ENCODE measurements around the gene BMP2.

BMP2 gene

DNA sequence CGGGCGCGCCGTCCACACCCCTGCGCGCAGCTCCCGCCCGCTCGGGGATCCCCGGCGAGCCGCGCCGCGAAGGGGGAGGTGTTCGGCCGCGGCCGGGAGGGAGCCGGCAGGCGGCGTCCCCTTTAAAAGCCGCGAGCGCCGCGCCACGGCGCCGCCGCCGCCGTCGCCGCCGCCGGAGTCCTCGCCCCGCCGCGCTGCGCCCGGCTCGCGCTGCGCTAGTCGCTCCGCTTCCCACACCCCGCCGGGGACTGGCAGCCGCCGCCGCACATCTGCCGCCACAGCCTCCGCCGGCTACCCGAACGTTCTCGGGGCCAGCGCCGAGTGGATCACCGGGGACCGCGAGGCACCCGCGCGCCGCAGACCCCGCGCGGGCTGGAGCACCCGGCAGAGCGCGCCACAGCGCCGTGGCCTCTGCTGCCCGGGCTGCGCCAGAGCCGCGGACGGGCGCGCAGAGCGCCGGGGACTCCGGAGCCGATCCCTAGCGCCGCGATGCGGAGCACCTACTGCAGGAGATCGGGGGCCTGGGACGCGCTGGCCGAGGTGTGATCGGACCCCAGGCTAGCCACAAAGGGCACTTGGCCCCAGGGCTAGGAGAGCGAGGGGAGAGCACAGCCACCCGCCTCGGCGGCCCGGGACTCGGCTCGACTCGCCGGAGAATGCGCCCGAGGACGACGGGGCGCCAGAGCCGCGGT, at the start of gene BMP2:
BMP2 (plus strand) TSS at position 151 of the 692 bp plus-strand sequence. CDS start 2,441 bp downstream, outside the sequence.
- DNase-seq = peak; percentile 58

DNA sequence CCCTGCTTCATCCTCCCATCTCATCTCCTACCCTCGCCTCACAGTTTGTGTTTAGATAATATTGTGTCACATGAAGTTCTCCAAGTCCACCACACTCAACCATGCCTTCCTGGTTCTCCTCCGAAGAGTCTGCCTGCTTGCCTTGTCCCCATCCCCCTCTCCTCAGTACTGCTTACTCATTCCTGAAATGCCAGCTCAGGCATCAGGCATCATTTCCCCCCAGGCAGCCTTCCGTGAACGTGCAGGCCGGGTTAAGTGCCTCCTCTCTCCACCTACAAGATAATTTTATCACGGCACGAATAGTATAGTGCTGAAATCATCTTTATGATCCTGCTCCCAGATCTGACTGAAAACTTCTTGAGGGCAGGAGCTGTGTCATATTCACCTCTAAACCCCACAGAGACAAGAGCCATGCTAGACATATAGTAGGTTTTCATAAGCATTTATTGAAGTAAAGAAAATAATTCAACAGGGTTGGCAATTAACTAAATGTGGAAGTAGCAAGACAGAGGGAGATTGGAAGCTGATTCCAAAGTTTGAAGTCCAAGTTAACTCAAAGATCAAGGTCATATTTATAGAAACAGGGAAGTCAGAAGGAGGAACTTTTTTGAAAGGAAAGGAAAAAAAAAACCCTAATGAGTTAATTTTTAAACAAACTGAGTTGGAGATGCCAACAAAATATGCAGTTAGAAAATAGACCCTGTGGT, 48.7 kb upstream of the BMP2 start:
- DNase-seq = no peak

DNA sequence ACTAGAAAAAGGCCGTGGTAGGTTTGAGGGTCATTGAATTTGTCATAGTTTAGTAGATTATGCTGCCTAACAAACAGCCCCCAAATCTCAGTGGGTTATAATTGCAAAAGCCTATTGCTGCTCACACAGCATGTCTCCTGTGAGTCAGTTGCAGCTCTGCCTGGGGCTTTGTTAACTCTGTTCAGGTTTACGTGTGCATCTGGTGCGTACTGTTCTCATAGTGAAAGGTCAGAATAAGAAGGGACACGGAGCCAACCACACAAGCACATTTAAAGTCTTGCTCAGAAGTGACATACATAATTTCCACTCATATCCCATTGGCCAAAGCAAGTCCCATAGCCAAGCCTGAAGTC, 48.1 kb upstream of the BMP2 start:
- DNase-seq = no peak

DNA sequence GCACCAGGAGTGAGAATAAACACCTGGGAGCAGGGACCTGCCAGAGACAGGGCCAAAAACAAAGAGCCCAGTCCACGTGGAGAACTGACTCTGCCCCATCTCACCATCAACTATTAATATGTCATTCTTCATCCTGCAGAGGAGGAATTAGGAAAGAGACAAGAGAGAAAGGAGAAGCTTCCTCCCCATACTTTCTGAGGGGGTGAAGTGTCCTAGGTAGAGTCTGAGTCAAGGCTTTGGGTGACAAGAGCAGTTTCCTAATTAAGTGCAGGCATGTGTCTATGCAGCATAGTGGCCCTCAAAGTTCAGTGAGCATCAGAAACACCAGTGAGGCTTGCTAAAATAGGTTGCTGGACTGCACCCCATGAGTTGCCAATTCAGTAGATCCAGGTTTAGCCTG, 40.7 kb upstream of the BMP2 start:
- DNase-seq = no peak

DNA sequence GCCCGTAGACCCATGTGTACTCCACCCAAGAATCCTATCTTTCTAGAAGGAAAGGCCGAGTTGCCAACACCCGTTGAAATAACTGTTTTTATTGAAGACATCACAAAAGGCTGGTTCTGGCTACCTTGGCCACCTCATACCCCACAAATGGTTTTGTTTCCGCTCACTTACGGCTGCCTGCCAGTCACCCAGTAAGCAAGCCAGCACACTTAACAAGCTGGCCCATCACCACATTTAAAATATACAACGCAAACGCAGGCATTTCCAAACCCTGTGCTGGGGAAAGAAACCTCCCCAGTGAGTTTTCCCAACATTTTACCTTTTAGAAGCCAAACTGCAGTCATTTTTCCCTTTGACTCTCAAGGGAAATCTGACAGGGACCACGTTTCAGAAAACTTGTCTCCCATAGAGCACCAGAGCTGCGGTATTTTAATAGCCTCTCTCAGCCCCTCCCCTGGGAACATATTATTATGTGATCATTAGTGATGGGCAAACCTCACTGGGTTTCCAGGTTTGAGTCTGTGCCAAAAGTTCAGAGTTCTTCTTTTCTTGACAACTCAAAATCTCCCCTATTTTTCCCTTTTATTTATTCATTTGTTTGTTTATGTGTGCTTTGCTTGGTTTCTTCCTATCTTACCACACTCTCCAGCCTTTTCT, 36.7 kb upstream of the BMP2 start:
- DNase-seq = no peak

DNA sequence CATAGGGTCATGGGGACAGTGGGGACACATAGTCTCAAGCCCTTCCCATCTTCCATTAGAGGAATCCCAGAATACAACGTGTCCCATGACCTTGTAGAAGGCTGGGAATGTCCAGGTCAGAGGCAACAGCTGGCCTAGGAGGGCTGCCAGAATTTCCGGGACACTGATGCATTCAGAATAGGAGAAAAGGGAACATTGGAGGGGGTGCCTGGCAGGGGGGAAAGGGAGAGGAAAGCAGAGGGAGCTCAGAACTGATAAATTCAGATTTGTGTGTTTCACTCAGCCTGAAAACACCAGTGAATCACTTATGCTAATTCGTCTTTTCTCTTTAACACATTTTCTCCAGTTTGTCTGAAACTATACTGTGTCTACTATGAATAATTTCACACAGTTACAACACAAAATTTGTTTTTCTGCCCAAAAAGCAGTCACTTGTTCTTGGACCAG, 35.5 kb upstream of the BMP2 start:
- DNase-seq = no peak

DNA sequence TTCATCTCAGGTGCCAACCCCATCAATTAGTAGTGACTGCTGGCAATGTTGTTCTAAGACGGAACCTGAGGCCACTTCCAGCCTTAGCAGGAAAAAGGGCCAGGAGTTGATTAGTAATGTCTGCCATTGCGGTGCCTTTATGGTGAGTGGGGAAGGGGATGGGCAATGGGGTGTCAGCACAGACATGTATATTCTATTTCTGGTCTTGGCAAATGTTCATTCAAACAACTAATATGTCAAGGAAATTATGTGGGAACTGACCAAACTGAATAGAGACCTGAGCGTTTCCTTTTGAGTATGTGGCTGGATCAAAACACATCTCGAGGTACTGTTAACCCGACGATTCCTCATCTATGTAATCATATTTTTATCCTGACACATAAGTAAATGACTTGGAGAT, 34.6 kb upstream of the BMP2 start:
- no peak for DNase-seq

DNA sequence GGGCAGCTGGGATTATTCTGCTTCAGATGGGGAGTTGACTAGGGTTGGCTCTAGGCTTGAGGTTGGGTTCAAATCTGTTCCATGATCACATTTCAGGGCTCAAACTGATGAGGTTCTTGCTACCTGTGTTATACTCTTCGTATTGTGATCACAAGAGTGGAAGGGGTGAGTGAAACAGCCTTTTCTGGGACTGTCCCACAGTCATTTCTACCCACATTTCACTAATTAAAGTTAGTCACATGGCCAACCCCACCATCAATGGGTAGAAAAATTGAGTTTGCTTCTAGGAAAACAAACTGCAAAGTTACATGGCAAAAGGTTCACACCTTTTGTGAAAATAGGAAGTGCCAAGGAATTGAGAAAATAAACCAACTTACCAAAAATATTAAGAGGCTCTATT, 33.5 kb upstream of the BMP2 start:
- no peak for DNase-seq

DNA sequence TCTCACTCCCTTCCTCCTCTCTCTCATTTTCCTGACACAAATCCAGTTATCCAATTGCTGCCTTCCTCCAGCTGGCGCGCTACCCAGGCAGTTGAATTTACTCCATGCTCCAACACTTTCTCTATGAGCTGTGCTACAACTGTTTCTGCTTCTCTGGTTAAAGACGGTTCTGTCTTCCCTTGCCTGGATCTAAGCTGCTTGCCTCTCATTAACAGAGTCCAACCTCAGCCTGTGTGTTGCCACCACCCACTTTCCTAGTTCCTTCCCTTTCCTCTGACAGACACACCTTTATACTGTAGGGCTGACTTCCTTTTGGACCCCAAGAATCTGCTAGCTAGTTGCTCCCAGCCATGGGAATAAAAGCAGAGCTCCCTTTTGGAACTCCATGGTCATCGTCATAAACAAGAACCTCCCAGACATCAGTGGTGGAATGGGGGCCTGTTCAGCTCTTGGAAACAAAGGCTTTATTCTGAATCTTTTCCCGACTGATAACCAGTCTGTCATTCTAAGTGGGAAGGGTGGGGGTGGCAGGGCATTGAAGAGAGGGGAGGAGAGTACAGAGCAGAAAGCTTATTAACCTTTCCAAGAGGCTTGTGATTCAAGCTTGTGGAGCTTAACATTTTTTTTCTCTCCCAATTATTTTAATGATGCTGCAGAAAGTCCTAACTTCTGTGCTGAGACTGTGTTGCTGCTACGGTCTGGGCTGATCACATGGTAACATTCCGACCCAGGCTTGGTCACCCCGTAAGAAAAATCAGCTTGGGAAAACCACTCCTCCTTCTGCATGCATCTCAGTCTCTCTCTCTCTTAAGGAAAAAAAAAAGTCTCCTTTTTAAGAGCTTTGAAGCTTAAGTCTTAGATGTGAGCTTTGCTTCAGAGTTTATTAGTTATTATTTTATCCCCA, 31.3 kb upstream of the BMP2 start:
- DNase-seq = no peak

DNA sequence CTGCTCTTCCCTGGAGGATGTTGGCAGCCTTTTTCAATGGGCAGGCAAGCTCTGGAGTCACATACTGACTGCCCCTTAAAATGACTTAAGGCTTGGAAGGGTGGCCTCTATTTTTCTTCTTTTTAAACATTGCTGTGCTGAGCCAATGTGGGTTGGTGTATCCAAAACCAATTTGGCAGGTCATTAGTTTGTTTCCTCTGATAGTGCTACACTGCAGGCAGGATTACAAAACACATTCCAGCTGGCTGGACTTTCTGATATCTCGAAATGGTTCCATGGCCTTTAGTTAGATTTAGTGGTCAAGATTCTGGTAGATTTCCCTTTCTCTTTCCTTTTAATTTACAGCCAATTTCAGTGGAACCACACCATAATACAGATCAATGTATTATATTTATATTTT, 28.1 kb upstream of the BMP2 start:
- no peak for DNase-seq

DNA sequence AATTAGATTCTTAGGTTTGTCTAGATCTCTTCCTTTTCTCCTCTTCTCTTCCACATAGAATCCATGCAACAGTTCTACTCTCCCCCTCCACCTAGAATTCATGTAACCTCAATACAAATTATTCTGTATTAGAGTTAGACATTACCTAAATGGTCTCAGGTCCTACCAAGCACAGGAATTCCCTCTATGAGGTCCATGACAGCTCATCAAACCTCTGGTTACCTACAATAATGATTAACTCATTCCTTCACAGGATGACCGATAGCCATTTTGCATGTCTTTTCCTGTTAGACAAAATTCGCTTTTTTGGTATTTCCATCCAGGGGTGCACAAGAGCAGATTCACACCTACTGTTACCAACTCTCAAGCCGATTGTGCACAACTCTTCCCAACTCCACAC, 27.4 kb upstream of the BMP2 start:
- no peak for DNase-seq

DNA sequence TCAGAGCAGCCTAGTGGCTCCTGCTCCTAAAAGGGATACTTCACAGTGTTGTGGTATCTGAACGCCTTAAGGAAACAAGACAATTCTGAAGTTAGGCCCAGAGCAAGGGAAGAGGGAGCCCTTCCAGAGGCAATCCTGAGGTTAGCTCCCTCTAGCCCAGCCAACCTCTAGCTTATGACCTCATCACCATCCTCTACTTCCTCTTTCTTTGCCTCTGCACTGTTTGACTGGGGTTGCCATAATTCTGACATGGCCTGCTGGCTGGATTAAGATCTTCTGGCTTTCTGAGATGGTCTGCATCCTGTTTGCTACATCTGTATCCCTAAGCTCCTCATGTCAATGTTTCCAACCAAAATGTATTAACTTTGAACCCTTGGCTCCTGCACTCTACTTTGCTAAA, 23.3 kb upstream of the BMP2 start:
- no peak for DNase-seq

DNA sequence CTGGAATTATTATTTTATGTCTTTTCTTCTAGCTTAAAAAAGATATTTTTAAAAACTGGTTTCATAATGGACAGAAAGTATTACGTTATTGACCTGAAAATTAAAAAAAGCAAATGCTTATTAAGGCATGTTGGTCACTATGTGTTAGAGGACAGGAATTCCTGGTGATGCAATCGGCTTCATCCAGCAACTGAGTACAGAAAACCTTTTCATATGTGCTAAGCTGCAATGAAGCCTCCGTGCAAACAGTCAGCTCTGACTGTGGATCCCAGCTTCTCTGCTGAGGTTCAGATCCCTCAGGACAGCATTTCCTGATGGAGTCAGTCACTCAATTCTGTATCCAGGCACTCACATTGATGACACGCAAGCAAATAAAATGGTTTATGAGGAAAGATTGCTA, 22.7 kb upstream of the BMP2 start:
- no peak for DNase-seq

DNA sequence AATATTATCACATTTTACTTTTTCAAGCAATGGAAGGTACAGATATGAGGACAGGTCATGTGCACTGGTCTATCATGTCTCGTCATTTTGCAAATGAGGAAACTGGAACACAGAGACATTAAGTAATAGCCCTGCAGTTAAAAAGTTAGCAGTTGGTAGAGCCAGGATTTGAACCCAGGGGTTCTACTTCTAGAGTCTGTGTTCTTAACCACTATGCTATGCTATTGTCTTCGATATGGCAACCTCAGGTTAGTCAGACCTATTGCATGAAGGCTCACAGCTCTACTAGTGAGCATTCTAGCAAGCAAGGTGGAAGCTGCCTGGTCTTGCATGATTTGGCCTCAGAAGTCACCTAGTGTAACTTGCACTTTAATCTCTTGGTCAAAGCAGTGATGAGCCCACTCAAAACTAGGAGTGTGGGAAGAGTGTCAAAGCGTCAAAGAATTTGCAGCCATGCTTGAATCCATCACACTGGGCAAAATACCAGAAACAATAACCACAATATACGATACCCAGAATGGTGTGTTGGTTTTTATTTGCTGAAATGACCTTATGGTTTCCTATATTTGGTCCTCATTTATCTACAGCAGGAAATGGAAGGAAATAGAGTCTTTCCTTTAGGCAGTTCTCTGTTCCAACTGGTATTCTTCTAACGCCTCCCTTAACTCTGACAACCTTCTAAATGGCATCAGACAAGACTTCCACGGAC, 20.4 kb upstream of the BMP2 start:
- no peak for DNase-seq

DNA sequence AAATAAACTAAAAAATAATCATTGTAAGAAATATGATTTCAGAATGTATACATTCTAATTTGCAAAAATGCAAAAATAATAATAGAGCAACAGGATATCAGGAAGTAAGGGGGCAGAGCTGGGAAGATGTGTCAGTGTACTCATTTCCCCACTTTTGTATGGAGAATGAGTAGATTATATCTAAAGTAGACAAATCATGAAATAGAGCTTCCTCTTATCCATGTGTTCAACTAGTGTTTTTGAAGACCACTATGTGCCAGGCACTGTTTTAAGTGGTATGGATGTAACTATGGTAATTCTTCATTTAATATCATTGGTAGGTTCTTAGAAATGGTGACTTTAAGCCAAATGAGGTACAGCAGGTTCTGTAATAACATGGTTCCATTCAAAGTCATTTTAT, 17.0 kb upstream of the BMP2 start:
- no peak for DNase-seq

DNA sequence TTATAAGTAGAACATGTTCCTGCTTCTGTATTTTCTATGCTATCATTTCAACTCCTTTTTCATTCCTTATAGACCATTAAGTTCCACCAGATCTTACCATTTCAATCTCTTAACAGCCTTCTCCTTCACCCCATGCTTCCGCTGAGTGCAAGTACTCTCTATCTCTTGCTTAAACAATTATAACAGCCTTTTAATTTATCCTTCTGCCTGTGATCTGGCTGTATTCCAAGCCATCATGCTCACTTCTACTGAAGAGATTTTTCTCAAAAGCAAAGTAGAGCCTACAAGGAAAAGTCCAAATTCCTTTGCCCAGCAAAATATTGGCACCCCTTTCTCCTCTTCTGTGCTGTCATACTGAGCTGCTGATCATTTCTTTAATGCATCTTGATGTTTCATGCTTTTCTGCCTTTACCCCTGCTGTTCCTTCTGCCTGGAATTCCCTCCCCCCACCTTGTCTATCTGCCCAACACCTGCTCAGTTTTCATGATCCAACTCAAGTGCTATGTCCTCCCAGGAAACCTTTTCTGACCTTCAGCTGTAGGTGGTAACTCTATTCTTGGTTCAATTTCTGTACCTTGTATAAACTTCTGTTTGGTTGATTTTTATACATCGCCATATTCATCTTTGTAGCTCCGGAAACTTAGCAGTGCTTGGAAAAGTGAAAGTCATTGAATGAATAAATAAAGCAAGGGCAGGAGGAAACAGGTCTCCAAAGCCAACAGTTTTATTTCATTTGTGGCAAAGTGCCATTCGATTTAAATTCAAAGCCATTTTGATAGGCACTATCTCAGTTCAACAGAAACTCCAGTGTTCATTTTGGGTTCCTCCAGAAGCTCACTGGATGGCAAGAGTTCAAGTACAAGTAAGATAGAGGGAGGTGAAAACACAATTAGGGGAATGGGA, 10.5 kb upstream of the BMP2 start:
- no peak for DNase-seq

DNA sequence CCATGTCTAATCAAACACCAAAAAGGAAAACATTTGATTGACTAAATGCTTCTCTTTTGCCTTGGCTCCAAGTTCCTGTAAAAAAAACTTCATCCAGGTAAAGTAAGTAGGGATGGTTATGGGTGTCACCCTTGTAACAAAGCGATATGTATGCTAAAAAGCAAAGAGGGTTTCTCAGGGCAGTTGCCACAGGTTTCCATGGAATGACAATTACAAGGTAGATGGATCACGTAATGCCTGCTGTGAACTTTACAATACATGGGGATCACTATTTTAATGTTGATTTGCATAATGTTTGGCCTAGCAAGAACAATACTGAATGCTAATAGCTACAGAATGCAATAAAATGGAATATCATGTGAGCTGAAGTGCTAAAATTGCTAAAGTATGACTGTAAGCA, 2.9 kb upstream of the BMP2 start:
- DNase-seq = no peak

DNA sequence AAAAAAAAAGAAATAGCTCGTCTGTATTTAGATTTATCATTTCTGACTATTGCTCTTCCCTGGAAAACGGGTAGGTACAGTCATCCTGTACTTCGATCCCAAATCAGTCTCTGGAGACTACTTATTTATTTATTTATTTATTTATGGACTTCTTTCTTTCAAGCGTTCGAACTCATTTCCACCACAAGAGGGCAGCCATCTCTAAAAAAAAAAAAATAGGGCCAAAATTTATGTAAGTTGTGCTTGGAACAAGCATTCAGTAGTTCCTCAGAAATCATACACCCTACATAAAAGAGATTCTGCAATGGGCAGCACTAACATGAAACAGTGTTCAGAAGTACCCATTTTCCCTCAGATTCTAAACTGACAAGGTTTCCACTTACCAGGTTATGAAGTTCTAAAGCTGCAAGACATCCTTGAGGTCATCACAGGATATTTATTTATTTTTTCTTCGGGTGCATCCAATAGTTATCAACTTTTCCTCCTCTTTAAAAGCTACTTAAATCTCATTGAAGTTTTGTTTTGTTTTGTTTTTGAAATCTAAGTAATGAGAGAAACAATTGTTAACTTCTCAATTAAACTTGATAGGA, 1.9 kb upstream of the BMP2 start:
- DNase-seq = peak; percentile 64

DNA sequence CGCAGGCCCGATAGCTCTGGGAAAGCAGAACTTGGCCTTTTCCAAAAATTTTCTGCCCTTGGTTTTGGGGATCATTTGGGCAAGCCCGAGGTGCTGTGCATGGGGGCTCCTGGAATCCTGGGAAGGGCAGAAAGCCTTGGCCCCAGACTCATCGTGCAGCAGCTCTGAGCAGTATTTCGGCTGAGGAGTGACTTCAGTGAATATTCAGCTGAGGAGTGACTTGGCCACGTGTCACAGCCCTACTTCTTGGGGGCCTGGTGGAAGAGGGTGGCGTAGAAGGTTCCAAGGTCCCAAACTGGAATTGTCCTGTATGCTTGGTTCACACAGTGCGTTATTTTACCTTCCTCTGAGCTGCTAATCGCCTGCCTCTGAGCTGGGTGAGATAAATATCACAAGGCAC, 1.1 kb upstream of the BMP2 start:
- no peak for DNase-seq

DNA sequence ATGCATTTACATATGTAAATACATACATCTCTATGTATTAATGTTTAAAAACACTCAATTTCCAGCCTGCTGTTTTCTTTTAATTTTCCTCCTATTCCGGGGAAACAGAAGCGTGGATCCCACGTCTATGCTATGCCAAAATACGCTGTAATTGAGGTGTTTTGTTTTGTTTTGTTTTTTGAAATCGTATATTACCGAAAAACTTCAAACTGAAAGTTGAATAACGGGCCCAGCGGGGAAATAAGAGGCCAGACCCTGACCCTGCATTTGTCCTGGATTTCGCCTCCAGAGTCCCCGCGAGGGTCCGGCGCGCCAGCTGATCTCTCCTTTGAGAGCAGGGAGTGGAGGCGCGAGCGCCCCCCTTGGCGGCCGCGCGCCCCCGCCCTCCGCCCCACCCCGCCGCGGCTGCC, 355 bp upstream of the BMP2 start:
- DNase-seq = no peak
